Measurements from ENCODE around the gene FRAS1.
"Not testable (repeated sequence)": the region's sequence is repeated elsewhere in the genome, so short reads cannot be mapped to it uniquely, and the experiment has no call there.

Gene FRAS1

DNA sequence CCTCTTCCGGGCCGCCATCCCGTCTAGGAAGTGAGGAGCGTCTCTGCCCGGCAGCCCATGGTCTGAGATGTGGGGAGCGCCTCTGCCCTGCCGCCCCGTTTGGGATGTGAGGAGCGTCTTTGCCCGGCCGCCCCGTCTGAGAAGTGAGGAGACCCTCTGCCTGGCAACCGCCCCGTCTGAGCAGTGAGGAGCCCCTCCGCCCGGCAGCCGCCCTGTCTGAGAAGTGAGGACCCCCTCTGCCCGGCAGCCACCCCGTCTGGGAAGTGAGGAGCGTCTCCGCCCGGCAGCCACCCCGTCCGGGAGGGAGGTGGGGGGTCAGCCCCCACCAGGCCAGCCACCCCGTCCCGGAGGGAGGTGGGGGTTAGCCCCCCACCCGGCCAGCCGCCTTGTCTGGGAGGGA is 490.8 kb downstream of the FRAS1 start:
- not testable (repeated sequence) for DNase-seq (ENCODE audit: low read depth in 2 of 2)

DNA sequence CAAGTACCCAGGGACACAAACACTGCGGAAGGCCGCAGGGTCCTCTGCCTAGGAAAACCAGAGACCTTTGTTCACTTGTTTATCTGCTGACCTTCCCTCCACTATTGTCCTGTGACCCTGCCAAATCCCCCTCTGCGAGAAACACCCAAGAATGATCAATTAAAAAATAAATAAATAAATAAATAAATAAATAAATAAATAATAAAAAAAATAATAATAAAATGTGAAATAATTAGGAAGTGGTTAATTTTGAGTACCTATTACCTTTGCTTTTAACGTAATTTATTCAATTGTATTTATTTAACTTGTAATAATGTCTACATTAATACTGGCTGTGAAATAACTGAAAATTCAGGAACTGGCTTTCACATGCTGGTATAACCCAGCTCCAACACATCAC is 491.8 kb downstream of the FRAS1 start:
- DNase-seq (ENCODE audit: low read depth in 2 of 2) = not testable (repeated sequence)

DNA sequence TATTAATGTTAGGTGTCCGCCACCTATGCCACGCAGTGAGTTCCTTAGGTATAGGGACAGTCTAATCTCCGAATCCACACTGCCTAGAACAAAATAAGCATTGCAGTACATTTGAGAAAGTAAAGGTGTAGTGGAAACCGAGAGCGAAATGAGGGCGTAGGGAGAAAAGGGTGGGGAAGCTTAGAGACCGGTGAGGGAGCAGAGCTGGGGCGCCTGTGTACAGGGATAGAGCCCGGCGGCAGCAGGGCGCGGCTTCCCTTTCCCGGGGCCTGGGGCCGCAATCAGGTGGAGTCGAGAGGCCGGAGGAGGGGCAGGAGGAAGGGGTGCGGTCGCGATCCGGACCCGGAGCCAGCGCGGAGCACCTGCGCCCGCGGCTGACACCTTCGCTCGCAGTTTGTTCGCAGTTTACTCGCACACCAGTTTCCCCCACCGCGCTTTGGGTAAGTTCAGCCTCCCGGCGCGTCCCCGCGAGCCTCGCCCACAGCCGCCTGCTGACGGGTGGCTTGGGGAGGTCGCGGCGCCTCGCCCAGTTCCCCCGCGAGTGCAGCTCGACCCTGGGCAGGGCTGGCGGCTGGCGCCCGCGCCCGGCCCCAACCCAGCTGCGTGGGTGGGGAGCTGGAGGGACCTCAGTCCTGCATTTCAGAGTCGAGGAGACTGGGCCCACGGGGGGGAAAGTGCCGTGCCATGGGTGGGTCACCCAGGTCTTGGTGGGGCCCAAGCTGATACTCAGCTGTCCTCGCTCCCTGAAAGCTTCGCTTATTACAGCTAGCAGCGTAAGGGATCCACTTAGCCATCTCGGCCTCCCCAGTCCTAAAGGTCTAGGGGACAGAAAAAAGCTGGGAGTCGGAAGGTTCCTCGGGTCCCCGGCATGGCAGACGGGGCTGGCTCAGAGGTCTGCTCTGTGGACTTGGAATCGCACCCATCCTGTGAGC is 494.6 kb downstream of the FRAS1 start, which contains the start of gene ANXA3:
TSS of gene ANXA3 (plus strand) at position 351 of the 932 bp plus-strand sequence. CDS start 2,704 bp downstream, outside the sequence.
- DNase-seq (ENCODE audit: low read depth in 2 of 2) = no peak

DNA sequence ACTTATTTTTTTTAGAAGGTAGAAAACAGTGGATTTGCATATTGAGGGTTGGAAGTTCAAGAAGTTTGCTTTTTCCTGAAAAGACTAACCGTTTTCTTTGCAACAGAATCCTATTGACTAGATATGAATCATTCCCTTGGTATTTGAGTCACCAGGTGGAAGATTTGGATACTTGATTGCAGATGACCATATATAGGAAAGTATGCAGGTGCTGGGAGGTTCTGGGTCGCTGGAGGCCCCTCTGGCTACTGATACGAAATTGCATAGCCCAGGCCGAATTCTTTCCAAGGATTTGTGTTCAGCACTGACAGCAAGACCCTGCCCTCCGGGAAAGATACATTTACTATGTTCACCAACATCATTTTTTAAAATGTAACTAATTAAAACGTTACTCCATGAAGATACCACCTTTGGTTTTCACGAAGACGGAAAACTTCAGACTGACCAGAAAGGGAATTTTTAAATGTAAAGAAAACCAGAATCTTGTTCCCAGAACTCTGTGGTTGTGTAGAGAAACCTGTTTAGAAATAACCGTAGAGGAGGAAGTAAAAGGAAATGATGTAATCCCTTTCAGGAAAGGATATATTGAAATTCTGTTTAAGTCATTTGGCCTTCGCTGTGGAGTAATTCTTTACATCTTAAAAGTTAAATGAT is 495.4 kb downstream of the FRAS1 start:
- no peak for DNase-seq (ENCODE audit: low read depth in 2 of 2)

DNA sequence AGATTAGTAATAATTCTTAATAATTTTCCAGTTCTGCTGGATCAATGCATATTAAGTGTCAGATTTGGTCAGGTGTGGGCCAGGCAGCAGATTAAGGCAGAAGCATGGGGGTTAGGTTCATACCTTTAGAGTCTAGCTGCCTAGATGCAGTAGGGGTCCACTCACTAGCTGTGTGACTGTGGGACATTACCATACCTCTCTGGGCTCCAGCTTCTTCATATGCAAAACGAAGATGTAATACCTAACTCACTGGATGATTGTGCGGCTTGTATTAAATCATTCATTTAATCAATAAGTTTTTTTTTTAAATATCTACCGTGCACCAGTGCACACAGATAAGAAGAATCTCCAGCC is 495.9 kb downstream of the FRAS1 start:
- no peak for DNase-seq (ENCODE audit: low read depth in 2 of 2)

DNA sequence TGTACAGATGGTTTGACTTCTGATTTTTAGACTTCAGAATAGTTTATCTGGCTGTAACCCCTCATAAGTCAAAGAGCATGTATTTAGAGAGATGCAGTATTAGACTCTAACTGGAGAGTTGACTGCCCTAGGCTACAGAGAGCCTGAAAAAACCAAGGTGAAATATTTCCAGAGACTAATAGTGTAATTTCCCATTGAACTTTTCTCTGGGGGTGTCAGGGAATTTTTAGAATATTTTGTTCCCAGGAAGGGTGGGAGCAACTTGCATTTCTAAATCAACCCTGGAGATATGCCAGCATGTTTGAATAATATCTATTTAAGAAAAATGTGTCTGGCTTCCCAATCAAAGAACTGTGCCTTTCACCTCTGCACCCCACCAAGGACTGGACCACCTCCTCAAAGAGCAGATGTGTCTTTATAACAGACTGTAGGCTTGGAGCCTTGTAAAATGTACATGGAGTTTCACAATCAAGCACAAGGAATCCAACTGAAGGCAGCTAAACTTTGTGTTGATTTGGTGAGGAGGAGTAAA is 496.5 kb downstream of the FRAS1 start:
- DNase-seq (ENCODE audit: low read depth in 2 of 2) = no peak

DNA sequence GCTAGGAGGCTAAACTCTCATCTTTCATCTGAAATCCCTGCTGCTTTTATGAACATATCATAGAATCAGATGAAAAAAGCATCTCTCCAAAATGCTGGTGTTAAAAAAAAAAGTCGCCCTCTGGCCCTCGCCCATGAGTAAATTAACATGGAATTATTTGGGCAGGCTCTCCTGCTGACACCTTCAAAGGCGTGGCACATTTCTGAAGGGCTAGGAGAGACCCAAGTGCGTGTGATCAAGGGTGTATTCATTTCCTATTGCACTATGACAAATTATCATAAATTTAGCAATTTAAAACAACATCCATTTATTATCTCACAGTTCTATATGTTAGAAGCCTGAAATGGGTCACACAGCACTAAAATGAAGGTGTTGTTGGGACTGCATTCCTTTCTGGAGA is 499.5 kb downstream of the FRAS1 start:
- no peak for DNase-seq (ENCODE audit: low read depth in 2 of 2)

DNA sequence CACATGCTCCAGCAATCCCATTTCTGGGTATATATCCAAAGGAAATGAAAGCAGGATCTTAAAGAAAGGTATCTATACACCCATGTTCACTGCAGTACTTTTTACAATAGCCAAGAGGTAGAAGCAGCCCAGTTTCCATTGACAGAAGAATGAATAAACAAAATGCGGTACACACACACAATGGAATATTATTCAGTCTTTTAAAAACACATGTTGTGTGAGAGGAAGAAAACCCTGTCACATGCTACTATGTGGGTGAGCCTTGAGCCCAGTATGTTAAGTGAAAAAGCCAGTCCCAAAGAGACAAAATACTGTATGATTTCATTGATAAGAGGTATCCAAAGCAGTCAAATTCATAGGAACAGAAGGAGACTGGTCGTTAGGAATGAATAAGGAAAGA is 500.7 kb downstream of the FRAS1 start:
- no peak for DNase-seq (ENCODE audit: low read depth in 2 of 2)

DNA sequence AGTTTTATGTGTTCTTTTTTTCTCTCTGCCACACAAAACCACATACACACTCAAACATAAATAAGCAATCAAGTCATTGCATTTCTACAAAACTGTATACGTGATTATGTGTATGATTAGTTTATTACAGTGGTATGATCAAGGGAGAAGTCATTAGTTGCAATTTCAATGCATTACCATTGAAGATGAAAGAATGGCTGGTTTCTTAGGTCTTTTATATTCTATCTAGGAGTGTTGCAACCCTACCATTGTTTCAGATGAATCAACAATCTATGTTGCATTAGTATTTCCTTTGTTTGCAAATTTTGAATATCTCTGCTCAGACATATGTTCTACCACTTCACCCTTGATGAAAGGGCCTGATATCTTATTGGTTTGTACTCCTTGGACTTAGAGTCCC is 501.3 kb downstream of the FRAS1 start:
- no peak for DNase-seq (ENCODE audit: low read depth in 2 of 2)

DNA sequence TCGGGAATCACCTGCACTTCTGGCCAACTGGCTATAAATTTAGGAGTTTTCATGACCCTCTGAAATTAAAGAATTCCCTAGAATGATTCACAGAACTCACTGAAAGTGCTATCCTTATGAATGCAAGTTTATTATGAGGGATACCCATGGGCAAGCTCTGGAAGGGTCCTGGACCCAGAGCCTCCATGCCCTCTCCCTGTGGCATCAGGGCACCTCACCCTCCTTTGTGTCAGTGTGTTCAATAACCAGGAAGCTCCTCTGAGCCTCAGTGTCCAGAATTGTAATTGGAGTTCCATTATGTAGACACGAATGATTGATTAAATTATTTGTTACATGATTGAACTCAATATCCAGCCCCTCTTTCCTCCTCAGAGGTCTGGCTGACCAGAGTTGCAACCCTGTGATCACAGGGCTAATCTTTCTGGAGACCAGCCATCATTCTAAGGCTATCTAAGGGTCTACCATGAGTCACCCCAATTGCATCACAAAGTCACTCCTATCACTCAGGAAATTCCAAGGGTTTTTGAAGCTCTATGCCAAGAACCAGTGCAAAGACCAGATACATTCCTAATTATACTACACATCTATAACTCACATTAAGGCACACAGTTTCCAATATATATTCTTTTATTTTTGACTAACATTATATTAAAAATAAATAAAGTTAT is 503.3 kb downstream of the FRAS1 start:
- DNase-seq (ENCODE audit: low read depth in 2 of 2) = no peak

DNA sequence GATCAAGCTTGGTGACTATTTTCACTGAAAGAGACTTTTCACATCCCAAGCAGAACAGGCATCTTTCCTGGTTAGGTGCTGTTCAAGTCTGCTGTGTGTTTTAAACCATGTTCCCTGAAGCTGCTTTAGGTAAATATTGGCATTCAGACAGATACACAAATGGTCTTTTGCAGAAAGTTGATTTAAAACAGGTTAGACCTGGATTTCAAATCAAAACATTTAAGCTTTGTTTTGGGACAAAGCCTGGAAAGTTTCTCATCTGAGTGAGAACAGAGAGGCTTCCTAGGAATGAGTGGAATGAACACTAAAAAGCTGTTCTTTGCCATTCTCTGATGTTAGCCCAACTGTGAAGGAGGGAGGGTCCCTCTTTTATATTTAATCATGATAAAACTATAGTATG is 504.6 kb downstream of the FRAS1 start:
- no peak for DNase-seq (ENCODE audit: low read depth in 2 of 2)

DNA sequence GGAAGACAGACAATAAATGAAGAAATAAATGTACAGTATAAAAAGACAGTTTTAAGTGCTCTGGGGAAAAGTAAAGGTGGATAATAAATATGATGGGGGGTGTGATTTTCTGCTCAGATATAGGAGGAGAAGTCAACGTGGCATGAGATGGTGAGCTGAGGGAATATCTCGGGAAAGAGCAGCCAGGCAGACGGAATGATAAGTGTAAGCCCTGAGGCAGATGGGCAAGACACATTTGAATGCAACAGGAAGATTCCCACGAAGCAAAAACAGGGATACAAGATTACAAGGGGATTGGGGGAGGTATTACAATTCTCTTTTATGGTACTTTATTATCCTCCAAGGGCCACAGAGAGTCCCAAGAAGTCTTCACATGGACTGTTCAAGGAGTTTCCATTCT is 505.6 kb downstream of the FRAS1 start:
- DNase-seq (ENCODE audit: low read depth in 2 of 2) = no peak

DNA sequence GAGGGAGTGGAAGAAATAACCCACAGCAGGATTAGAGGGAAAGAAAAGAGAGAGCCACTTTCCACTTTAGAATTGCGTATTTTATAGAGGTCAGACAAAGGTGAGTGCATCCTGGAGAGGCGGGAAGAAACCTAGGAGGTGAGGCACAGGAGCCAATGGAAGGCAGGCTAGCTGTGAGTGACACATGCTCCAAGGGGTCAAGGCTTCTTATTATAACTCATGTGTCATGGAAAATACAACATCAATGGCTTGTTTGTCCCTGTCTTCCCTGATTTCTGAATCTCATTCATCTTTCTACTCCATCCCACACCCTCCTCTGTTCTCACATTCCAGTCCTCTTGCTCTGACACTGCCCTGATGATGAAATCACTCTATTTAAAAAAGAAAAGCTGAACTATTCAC is 508.8 kb downstream of the FRAS1 start:
- no peak for DNase-seq (ENCODE audit: low read depth in 2 of 2)

DNA sequence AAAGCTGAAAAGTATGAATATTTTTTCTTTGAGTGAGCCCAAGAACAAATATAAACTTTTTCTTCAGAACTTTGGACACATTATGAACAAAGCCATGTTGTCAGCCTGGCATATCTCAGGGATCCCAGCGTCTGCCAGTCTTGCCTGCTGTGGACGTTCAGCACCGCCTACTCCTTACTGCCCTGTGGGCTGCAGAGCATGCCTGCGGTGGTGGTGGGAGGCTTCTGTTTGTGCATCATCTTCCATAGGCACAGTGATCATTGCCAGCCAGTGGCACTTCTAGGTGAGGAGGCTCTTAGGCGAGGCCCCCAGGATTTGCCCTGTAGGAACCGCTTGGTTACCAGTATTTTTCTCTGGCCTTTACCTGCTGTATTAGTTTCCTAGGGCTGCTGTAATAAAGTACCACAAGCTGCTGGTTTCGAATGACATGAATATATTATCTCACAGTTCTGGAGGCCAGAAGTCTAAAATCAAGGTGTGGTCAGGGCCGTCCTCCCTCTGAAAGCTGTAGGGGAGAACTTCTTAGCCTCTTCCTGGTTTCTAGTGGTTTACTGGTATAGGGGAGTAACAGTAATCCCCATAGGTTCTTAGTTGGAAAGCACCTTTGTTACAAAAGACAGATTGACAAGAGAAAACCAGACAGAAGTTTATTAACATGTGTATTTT is 509.8 kb downstream of the FRAS1 start:
- no peak for DNase-seq (ENCODE audit: low read depth in 2 of 2)

DNA sequence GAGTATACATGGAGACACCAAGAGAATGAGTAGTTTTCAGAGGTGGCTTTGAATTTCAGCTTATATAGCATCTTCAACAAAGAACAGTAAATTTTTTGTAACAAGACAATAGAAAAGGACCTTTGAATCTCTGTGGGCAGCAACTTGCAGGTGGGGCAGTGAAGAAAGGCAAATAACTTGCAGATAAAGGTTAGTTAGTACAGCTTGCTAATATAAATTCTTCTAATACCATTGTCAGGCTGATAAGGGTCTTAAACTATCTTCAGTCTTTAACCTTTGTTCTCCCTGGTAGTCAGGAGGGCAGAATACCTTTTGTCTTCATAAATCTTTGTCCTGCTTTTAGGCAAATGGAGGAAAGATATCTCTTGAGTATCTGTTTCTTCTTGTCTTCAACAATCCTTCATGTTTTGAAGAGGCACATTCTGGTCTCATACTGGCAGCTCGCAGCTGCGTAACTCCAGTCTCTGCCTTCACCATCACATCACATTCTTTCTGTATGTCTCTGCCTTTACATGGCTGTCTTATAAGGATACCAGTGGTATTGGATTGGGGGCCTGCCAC is 510.5 kb downstream of the FRAS1 start:
- no peak for DNase-seq (ENCODE audit: low read depth in 2 of 2)

DNA sequence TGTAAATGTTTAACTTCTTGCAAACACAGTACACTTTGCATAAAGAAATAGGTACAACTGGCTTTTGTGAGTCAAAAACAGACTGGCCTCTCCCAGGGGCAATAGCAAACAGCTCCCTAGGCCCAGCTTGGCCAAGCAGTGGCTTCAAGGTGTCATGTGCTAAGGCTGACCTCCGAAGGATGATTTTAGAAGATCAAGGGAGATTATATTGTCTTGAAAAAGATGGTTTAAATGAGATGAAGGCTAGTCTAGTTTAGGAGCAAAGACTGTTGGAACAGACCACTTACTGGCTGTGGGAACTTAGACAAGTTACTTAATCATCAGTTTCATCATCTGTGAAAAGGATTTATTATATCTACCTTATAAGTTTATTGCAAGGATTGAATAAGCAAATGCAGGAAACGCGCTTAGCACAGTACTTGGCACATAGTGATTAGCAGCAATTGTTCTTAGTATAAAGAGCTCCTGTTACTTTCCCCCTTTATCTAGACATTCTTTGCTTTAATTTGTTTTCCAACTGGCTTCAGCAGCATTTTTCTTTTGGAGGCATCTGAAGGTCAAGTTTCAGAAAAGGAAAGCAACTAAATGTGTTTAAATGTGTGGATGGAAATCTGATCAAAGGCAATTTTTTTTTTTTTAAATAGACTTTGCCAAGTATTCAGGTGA is 511.6 kb downstream of the FRAS1 start:
- no peak for DNase-seq (ENCODE audit: low read depth in 2 of 2)

DNA sequence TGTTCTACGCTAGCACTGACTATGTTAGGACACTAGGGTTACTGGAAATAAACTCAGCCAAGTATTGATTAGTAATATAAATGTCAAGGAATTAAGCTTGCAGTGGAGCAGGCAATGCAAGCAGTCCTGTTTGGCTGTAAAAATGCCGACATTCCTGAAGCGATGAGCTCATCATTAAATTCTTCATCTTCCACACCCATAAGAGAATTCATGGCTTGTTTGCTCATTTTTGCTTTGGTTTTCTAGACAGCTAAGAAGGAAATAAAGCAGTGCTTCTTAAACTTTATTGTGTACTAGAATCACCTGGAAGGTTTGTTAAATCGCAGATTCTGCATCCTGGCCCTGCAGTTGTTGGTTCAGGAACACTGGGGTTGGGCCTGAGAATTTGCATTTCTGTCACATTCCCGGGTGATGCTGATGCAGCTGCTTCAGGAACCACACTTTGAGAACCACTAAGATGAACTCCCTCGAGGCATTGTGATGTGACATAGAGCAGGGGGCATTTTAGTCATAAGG is 512.2 kb downstream of the FRAS1 start:
- no peak for DNase-seq (ENCODE audit: low read depth in 2 of 2)

DNA sequence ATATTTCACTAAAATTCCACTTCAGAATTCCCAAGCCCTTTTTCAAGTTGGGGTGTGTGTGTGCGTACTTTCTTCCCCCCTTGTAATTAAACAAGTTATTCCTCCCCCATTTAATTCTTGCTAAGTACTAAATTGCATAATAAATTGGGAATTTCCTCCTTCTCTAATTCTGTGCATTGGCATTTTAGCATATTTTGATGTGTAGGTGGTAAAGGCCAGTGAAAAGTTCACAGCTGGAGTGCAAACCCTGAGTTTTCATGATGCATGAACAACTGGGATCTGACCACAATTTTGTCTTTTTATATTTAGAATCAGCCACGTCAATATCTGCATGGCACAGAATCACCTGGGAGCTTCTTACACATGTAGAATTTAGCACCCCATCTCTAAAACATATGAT is 513.0 kb downstream of the FRAS1 start:
- no peak for DNase-seq (ENCODE audit: low read depth in 2 of 2)

DNA sequence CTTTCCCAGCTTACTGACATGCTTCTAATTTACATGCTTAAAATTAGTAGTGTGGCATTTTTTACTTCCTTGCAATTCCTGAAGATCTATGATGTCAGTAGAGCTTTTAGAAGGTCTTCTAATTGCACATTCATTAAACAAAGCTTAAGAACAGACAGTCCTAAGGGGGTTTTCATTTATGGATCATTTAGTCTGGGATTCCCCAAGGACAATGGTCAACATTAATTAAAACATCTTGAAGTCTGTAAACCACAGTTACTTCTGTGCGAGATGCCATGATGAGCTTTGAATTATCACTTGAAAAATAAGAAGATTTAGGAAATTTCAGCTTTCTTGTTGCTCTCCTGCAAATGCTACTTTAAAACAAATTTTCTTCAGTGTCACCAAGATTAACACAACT is 514.7 kb downstream of the FRAS1 start:
- no peak for DNase-seq (ENCODE audit: low read depth in 2 of 2)

DNA sequence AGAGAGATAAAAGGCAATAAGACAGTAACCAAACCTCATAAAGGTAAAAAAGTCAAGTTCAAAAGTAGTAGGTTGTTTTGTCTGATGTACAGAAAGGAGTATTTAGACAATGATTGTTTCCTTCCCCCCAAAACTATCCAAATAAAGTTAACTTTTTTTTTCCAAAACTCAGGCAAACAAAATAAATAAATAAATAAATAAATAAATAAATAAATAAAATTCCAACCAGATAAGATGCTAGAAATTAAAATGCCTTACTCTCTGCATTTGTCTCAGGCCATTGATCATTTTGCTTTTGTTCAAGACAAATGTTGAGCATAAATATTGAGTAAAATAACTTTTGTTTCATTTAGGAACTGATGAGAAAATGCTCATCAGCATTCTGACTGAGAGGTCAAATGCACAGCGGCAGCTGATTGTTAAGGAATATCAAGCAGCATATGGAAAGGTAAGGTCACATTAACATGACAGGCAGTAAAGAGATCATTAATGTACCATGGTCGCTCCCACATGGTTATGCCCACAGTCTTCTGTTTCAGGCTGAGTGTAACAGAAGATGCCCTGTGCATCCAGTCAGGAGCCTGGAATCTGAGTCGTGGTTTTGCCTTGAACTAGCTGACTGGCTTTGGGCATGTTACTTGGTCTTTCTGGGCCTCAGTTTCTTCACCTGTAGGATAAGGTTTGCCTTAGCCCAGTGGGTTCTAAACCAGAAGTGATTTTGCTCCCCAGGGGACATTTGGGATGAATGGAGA is 521.7 kb downstream of the FRAS1 start:
- no peak for DNase-seq (ENCODE audit: low read depth in 2 of 2)
